C4-2B (cell line): ENCODE data around the gene RRM1.
"Not testable (repeated sequence)": the region's sequence is repeated elsewhere in the genome, so short reads cannot be mapped to it uniquely, and the experiment has no call there.

ENCODE experiments used
- H3K27ac ChIP-seq: fragments of 450-650 bp; 2 replicates; pipeline ENCODE4 v1.5.1; 2017
- ZFX ChIP-seq: fragments of 450-650 bp; IDR thresholded peaks from 2 replicates; pipeline ENCODE4 v1.6.1; 2017
- TF ChIP-seq, protein P1 (sequence below): fragments of 450-650 bp; conservative IDR thresholded peaks from 2 replicates; pipeline ENCODE4 v1.5.1; 2017; ENCODE audit warnings: mild to moderate bottlenecking

Gene RRM1

DNA sequence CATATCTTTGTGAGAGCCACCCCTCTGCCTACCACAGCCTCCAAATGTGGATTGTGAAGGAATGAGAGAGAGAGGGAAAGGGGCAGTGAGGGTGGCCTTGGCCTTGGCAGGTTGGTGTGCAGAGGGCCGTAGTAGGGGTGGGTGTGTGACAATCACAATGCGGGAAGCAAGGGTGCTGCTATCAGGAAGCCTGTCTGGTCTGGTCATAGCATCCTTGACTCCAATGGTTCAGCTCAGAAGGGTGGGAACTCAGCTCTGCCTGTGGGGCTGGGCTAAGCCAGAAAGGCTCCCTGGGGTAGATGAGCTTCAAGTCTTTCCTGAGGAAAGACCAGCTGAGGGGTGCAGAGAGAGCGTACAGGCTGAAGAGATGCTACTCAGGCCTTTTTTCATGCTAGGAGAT lies 72.7 kb downstream of the RRM1 start:
- no peak overlapping the region for H3K27ac ChIP-seq
- TF ChIP-seq, protein P1, sequence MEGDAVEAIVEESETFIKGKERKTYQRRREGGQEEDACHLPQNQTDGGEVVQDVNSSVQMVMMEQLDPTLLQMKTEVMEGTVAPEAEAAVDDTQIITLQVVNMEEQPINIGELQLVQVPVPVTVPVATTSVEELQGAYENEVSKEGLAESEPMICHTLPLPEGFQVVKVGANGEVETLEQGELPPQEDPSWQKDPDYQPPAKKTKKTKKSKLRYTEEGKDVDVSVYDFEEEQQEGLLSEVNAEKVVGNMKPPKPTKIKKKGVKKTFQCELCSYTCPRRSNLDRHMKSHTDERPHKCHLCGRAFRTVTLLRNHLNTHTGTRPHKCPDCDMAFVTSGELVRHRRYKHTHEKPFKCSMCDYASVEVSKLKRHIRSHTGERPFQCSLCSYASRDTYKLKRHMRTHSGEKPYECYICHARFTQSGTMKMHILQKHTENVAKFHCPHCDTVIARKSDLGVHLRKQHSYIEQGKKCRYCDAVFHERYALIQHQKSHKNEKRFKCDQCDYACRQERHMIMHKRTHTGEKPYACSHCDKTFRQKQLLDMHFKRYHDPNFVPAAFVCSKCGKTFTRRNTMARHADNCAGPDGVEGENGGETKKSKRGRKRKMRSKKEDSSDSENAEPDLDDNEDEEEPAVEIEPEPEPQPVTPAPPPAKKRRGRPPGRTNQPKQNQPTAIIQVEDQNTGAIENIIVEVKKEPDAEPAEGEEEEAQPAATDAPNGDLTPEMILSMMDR = no peak
- TF ChIP-seq ZFX = no peak

DNA sequence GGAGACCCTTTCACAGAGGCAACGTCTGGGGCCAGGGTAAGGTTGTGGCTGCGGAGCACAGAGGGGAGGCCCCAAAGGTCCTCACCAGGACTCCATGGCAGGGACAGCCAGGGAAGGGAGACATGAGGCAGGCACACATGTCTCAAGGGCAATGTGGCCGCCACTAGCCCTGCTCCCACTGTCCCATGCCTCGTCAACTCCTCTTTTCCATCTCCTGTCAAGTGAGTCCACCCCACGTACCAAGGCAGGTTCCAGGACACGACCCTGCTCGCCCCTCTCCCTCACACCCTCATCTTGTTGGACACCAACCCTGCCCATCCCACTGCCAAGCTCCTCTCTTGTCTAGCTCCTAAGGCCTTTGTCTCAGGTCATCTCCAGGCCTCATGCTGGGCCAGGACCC lies 73.2 kb downstream of the RRM1 start:
- TF ChIP-seq, protein P1 = no peak
- TF ChIP-seq ZFX = no peak
- no peak overlapping the region for H3K27ac ChIP-seq

DNA sequence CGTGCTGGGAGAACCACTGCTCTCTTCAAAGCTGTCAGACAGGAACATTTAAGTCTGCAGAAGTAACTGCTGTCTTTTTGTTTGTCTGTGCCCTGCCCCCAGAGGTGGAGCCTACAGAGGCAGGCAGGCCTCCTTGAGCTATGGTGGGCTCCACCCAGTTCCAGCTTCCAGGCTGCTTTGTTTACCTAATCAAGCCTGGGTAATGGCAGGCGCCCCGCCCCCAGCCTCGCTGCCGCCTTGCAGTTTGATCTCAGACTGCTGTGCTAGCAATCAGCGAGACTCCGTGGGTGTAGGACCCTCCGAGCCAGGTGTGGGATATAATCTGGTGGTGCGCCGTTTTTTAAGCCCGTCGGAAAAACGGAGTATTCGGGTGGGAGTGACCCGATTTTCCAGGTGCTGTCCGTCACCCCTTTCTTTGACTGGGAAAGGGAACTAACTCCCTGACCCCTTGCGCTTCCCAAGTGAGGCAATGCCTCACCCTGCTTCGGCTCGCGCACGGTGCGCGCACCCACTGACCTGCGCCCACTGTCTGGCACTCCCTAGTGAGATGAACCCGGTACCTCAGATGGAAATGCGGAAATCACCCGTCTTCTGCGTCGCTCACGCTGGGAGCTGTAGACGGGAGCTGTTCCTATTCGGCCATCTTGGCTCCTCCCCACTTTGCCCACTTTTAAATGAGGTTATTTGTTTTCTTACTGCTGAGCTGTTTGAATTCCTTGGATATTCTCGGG lies 81.2 kb downstream of the RRM1 start:
- H3K27ac ChIP-seq = not testable (repeated sequence)

DNA sequence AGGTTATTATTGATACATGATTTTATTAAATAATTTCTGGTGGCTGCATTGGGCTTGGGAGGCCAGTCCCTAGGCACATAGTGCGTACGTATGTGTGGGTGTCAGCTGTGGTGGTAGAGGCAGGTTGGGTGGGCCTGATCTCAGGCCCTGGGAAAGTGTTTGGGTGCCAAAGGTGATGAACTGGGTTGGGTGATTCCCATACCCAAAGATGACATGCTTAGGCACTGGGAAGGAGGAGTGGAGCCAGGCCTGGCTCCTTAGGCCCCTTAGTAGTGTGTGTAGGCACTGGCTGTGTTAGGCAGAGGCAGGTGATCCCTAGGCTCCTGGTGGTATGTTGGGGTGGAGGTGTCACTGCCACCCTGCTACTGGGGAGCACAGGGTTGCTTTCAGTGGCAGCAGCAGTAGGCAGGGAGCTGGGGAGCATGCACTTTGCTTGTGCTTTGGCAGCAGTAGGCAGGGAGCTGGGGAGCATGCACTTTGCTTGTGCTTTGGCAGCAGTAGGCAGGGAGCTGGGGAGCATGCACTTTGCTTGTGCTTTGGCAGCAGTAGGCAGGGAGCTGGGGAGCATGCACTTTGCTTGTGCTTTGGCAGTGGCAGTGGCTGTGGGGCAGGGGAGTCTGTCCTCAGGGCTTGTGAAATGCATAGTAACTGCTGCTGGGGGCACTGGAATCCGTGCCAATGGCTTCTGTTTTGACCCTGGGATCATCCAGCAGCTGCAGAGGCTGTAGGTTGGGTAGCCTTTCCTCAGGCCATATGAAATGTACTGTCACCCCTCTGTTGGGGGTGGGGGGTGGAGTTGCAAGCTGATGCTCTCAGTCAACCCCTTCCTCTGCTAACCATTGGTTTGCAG lies 84.4 kb downstream of the RRM1 start:
- TF ChIP-seq, protein P1 = no peak
- no peak for TF ChIP-seq ZFX
- no peak overlapping the region for H3K27ac ChIP-seq

DNA sequence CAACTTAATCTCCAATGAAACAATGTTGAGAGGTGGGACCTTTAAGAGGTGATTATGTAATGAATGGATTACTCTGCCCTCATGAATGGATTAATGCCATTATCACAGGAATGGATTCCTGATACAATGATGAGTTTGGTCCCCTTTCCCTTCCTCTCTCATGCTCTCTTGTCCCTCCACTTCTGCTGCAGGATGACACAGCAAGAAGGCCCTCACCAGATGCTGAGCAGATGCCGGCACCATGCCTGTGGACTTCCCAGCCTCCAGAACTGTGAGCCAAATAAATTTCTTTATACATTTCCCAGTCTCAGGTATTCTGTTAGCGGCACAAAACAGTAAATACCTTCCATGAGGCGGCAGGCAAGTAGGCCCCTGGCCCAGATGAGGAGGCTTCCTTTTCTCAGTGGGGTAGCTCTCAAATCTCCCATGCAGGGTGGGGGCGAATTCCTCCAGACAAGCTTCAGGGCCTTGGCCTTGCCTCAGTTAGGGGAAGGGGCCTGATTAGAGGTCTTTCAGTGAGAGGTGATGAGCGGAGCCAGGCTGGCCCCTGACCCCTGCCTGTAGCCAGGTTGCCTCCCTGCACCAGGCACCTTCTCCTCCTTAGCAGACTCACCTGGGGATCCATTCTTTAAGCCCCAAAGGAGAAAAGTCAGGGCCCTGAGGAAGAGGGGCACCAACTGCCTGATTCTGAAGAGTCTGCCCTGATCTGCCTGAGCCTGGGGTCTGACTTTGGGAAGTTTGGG lies 86.0 kb downstream of the RRM1 start:
- no peak overlapping the region for H3K27ac ChIP-seq
- TF ChIP-seq, protein P1 = no peak
- no peak for TF ChIP-seq ZFX

DNA sequence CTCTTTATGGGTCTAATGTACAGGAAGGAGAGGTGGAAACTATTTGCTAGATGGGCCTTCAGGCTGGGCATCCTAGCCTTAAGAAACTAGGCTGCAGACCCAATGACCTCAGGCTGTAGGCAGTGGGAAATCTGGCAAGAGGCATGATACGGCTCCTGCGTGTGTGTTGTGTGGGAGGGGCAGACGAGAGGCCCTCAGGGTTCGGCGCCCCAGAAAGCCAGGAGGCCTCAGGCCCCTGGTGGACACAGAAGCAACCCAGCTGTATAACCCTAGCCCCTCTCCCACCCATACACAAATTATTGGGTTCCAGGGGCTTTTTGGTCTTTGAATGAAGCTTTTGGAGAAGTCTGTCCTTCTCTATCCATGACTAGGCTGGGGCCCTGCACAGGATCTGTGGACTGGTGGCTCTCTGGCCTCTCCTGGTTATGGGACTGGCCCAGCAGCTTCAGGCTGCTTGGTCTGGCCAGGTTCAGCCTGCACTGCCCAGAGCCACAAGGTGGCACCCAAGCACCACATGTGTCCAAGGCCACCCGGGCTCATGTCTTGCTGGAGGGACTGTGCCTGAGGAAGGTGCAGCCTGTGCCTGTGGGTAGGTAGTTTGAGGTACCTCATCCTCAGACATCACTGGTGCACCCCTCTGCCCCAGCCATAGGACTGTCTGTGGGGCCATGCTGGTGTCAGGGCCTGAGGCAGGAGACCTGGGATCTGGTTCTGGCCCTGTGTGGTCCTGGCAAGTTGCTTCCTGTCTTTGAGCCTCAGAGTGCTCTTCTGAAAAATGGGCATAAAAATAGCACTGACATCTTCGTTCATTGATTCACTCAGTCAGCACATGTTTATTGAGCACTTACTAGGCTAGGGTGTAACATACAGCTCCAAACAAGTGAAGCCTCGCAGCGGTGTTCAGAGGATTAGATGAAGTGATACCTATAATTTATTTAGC lies 87.5 kb downstream of the RRM1 start:
- no peak for TF ChIP-seq ZFX
- TF ChIP-seq, protein P1 = peak; percentile 96
- no peak overlapping the region for H3K27ac ChIP-seq

DNA sequence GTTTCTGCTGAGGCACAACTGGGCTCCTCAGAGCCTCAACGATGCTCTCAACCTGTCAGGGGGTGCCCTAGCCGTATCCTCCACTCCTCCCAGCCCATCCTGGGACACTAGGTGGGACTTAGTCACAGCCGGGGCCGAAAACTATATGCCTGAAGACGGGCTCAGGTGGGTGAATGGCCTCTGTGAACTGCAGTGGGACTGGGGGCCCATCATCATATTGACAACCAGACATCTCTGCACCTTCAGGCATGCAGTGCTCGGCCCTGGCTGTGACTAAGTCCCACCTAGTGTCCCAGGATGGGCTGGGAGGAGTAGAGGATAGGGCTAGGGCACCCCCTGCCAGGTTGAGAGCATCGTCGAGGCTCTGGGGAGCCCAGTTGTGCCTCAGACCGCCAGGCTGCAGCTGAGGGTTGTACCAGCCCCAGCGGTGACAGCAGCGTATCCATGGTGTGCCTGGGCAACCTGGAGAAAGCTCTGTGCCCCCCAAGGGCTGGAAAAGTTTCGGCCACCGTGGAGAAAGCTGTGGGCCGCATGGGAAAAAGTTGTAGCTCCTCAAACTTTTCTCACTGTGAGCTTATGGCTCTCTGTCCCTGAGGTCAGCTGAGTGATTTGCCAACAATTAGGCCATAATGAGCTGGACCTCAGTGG lies 88.9 kb downstream of the RRM1 start:
- H3K27ac ChIP-seq = no peak overlapping the region; the same call in 1 of the 2 replicates
- TF ChIP-seq, protein P1 = no peak
- no peak for TF ChIP-seq ZFX
